GM19043 (cell line): ENCODE measurements around the gene TMEM19.

Experiments used
- ATAC-seq: cut with Tn5 transposase; IDR thresholded peaks from one replicate; pipeline ENCODE4 v1.9.1; 2021; ENCODE audit warnings: low read depth; ENCODE audit not compliant: unreplicated experiment

The TMEM19 gene

GRCh38 chr12:71708658-71709057 lies 22.8 kb downstream of the TMEM19 start:
- no peak for ATAC-seq

GRCh38 chr12:71710276-71711125 lies 24.6 kb downstream of the TMEM19 start:
- no peak for ATAC-seq

GRCh38 chr12:71718611-71719010 lies 32.7 kb downstream of the TMEM19 start:
- ATAC-seq = no peak

- no peak for ATAC-seq
Measured at GRCh38 chr12:71719647-71720370, 33.9 kb downstream of the TMEM19 start.

GRCh38 chr12:71721783-71722505 lies 36.1 kb downstream of the TMEM19 start:
- no peak for ATAC-seq

- no peak for ATAC-seq
Measured at GRCh38 chr12:71725011-71725410, 39.1 kb downstream of the TMEM19 start.

GRCh38 chr12:71726548-71726947 lies 40.7 kb downstream of the TMEM19 start:
- no peak for ATAC-seq

- no peak for ATAC-seq
Measured at GRCh38 chr12:71727958-71728357, 42.1 kb downstream of the TMEM19 start.

- no peak for ATAC-seq
Measured at GRCh38 chr12:71730936-71731335, 45.1 kb downstream of the TMEM19 start.

GRCh38 chr12:71731439-71732356 lies 45.8 kb downstream of the TMEM19 start:
- no peak for ATAC-seq

GRCh38 chr12:71732357-71732712 lies 46.5 kb downstream of the TMEM19 start:
- no peak for ATAC-seq

- ATAC-seq = no peak
Measured at GRCh38 chr12:71737197-71737596, 51.3 kb downstream of the TMEM19 start.

GRCh38 chr12:71742998-71743397 lies 57.1 kb downstream of the TMEM19 start:
- no peak for ATAC-seq

GRCh38 chr12:71744522-71745300 lies 58.8 kb downstream of the TMEM19 start:
- no peak for ATAC-seq

GRCh38 chr12:71746974-71747611 lies 61.2 kb downstream of the TMEM19 start:
- peak; percentile 93 for ATAC-seq

- ATAC-seq = no peak
Measured at GRCh38 chr12:71748081-71748850, 62.4 kb downstream of the TMEM19 start.

- ATAC-seq = no peak
Measured at GRCh38 chr12:71749666-71750065, 63.8 kb downstream of the TMEM19 start.

- no peak for ATAC-seq
Measured at GRCh38 chr12:71752891-71753290, 67.0 kb downstream of the TMEM19 start.
